ENCODE measurements around the gene XRCC5.

- no peak for TF ChIP-seq CTCF (IDR thresholded peaks at IDR 0.05)
- TF ChIP-seq POLR2A (IDR thresholded peaks at IDR 0.05), result no peak
Observed at GRCh38 chr2:216066230-216066629, 42.9 kb upstream of the XRCC5 start.
